ELF-1 (cell line): ENCODE results near the gene ETNK2.
"Not testable (repeated sequence)": the region's sequence is repeated elsewhere in the genome, so short reads cannot be mapped to it uniquely, and the experiment has no call there.

ENCODE experiments used
- DNase-seq: peaks from one replicate; pipeline ENCODE4 v3.0.0-alpha.2; 2016; ENCODE audit warnings: low read depth, low spot score

The ETNK2 gene

DNA sequence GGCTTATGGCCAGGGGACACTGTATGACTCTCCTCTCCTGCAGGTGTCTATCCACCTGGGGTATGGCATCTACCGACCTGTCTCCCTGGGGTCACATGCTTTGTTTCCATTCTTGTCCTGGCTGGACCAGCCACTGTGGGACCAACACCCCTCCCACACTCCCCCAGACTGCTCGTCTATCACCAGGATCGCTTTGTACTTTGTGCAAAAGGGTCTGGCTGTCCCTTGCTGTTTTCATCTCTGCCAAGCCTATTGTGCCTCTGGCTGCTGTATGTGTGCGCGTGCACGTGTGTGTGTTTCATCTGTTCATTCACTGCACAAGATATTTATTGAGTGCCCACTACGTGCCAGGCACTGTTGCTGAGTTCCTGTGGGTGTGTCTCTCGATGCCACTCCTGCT is 25.5 kb downstream of the ETNK2 start:
- no peak for DNase-seq

DNA sequence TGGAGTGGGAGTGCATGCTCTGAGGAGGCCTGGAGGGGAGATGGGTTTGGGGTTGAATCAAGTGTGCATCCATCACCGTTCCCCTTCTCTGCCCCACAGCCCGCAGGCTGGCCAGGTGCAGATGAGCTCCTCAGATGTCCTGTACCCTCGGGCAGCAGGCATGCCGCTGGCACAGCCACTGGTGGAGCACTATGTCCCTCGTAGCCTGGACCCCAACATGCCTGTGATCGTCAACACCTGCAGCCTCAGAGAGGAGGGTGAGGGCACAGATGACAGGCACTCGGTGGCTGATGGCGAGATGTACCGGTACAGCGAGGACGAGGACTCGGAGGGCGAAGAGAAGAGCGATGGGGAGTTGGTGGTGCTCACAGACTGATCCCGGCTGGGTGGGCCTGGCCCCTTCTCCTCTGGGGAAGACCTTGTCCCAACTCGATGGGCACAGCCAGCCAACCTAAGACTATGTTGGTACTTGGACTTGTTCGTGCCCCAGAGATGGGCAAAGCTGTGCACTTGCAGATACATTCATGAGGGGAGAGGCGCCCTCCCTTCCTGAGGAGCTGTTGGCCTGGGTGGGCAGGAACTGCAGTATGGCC is 26.0 kb downstream of the ETNK2 start:
- no peak for DNase-seq

DNA sequence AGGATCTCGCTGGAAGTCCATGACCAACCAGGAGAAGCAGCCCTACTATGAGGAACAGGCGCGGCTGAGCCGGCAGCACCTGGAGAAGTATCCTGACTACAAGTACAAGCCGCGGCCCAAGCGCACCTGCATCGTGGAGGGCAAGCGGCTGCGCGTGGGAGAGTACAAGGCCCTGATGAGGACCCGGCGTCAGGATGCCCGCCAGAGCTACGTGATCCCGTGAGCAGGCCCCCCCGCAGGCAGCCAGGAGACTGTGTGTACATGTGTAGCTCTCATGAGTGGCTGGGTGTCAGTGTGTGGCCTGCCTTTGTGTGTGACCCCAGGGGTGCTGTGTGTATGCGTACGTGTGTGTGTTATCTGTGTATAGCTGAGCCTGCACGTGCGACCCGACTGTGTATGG is 27.2 kb downstream of the ETNK2 start:
- DNase-seq: no peak

DNA sequence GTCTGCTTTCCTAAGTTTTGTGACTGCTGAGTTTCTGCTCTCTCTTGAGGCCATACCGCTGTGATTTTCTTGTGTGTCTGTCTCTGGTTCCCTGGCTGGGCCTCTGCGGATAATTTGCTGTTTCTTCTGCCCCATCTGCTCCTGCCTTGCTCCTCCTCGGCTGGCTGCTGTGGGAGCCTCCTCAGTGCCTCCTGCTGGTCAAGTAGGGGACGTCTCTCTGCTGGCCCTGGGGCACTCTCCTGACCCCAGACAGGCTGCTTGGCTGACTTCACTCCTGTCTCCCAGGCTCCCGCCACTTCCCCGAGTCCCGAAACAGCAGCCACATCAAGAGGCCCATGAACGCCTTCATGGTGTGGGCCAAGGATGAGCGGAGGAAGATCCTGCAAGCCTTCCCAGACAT is 28.5 kb downstream of the ETNK2 start:
- peak; percentile 83 for DNase-seq

DNA sequence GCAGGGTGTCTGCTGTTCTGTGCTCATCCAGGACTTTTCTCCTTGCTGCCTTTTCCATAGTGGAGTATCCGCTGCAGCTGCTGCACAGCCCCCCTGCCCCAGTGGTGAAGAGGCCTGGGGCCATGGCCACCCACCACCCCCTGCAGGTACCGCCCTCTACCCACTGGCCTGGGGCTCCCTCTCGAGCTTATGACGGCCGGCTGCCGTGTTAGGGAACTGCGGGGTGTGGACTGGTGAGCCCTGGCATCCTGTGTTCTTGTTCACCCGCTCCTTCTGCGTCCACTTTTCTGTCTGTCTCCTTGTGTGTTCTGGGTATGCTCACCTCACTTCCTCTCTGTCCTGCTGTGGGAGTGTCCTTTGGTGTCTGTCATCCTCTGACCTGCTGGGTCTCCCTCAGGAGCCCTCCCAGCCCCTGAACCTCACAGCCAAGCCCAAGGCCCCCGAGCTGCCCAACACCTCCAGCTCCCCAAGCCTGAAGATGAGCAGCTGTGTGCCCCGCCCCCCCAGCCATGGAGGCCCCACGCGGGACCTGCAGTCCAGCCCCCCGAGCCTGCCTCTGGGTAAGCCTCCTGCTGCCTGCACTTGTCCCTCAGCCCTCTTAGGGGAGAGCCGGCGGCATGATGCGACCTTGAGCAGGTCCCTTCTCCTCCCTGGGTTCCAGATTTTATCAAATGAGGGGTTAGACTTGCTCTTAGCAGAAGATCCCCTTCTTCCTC is 29.8 kb downstream of the ETNK2 start:
- no peak for DNase-seq

DNA sequence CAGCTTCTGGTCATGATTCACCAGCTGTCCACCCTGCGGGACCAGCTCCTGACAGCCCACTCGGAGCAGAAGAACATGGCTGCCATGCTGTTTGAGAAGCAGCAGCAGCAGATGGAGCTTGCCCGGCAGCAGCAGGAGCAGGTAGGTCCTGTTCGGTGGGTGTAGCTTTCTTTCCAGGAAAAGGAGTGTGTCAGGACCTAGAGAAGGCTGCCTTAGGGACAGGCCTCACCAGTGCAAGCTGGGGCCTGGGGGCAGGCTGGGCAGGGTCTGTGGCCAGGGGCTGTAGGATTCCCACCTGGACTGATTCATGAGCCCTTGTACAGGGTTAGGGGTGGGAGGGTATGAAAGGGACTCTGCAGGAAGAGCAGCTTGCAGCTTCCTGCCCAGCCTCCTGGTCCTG is 35.3 kb downstream of the ETNK2 start:
- no peak for DNase-seq

DNA sequence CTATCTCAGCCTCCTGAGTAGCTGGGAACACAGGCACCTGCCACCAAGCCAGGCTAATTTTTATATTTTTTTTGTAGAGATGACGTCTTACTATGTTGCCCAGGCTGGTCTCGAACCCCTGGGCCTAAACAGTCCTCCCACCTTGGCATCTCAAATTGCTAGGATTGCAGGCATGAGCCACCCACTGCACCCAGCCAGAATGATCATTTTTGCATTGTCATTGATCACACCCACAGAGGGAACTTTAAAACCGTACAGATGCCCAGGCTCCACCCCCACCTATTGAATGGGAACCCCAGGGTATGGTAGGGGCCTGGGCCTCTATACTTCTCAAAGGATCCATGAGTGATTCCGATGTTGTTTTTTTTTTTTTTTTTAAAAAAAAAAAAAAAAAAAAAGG is 36.7 kb downstream of the ETNK2 start:
- DNase-seq: no peak

DNA sequence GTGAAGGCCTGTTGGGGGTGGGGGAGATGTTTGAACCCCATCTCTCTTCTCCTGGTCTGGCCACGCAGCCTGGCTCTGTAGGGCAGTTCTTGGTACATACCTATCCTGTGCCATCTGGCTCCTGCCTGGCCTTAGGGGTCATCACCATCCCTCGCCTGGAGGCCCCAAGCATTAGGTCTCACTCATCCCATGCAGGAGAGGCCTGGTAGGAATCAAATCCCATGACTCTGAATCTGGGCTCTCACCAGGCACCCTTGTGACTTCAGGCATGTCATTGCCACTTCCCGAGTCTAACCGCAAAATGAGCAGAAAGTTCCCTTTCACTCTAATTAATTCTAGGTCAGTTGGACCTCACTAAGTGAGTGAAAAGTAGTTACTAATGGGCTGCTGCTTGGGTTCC is 37.2 kb downstream of the ETNK2 start:
- no peak for DNase-seq

DNA sequence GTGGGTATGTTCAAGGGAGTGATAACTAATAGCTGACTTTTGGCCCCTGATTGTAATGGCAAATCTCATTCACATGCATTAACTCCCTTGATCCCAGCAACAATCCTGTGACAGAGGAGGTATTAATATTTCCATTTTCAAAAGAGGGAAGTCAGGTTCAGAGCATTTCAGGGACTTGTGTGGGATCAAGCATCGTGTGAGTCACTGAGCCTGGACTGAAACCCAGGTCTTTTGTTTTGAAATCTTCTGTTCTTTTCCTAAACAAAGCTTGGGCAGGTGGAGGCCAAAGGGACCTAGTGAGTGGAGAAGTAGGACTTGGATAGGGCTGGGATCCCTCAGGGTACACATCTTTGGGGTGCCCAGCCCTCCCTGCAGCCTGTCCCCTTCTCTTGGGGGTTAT is 37.9 kb downstream of the ETNK2 start:
- DNase-seq: no peak

DNA sequence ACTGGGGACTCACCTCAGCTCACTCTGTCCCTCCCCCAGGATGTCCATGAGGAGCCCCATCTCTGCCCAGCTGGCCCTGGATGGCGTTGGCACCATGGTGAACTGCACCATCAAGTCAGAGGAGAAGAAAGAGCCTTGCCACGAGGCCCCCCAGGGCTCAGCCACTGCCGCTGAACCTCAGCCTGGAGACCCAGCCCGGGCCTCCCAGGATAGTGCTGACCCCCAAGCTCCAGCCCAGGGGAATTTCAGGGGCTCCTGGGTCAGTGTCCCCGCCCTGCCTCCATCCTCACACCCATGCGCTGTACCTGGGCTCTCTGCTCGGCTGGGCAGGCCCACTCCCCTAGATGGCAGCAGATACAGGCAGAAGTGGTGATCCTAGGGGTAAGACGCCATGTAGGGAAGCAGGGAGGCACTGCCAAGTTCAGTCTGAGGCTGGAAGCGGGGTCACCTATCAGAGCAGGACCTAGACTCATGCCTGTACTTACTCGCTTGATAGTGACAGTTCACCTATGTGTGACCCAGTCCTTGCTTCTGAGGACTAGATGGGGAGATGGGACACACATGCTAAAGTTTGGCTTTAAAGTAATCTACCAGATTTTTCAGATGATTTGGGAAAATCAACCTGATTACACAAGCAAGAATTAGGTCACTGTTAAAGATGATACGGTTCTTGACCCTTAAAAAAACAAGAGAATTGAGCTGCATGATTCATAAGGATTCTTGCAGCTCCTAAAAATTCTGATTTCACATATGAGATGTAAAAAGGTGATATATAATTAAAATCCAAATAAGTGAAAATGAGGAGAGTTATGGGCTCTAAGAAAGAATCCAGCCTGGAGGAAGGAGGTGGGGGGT is 38.7 kb downstream of the ETNK2 start:
- DNase-seq: no peak

DNA sequence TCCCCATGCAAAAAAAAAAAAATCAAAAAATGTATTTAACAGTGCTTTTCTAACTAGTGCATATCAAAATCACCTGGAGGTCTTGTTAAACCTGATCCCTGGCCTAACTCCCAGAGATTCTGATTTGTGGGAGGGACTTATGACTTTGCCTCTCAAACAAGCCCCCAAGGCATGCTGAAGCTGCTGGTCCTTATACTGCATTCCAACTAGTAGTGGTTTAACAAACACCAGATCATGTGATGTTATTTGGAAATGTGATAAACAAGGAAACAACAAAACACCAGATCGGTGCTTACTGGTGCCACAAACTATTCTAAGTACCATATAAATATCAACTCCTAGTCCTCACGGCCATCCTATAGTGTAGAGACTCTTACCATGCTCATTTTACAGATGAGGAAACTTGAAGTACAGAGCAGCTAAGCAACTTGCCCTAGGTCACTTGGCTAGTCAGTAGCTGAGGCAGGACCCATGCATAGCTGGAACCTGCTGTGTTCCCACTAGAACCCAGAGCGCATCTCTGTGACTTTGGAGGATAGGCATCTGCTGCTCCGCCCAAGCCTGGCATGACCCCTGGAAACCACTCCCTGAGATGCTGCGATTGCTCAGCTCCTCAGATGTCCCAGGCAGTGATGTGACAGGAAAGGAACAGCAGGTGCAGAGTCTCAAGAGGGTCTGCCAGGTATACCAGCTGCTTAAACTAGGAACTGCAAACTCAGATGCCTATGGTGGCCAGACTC is 40.8 kb downstream of the ETNK2 start:
- peak; percentile 64 for DNase-seq

DNA sequence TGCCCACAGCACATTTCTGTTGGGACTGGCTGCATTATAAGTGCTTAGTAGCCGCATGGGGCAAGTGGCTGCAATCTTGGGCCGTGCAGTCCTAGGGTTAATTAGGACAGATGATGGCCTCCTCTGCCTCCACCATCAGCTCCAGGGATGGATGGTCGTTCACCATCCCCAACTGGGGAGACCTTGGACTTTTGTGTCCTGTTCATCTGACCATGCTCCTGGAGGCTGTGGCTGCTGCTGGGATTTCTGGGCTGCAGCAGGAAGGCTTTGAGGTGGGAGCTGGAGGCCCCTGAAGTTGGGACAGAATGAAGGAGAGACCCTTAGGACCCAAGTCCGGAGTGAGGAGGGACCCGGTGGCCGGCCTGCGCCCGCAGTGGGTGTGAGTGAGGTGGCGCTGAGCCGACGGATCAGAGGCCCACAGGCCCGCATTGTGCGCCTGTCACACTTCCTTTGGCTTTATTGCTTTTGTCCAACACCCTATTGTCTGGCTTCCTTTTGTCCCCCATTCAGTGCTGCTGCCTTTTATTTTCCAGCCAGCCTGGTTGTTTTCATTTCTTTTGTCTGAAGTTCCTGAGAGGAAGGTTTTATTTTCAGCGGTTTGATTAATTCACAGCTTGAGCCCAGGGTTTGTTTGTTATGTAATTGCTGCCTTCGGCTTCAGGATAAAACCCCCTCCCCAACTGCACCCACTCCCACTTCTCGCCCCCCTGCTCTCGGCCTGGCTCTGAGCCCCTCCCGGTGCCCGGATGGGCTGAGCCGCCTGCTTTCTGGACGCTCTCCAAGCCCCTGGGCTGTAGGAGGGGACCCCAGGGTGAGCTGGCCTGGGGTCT is 43.3 kb downstream of the ETNK2 start:
- DNase-seq: peak; percentile 93

DNA sequence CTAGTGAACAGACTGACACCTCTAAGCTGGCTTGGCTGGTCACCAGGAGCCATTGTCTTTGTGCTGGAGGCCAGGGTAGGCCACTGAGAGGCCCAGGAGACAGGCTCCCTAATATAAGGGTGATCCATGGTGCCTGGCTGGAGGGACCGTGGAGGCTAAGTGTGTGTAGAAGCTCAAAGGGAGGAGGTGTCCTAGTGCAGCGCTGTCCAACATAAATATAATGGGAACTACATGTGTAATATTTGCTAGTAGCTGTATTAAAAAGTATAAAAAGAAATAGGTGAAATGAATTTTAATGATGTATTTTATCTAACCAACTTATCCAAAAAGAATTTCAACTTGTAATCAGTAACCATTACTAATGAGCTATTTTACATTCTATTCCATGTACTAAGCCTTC is 44.0 kb downstream of the ETNK2 start:
- no peak for DNase-seq

DNA sequence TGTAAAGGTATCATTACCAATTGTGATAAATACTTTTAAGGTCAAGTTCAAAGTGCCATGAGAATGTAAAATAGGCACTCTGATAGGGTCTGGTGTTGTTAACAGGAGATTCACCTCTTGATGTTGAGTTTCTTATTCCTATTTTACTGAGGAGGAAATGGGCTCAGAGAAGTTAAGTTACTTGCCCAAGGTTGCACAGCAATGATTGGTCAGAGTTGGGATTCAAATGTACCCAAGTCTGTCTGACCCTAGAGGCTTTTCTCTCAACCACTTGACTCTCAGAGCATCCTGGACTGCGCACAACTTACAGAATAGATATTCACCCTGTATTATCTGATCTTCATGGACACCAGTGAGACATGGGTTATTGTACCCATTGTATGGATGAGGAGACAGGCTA is 45.0 kb downstream of the ETNK2 start:
- DNase-seq: no peak

DNA sequence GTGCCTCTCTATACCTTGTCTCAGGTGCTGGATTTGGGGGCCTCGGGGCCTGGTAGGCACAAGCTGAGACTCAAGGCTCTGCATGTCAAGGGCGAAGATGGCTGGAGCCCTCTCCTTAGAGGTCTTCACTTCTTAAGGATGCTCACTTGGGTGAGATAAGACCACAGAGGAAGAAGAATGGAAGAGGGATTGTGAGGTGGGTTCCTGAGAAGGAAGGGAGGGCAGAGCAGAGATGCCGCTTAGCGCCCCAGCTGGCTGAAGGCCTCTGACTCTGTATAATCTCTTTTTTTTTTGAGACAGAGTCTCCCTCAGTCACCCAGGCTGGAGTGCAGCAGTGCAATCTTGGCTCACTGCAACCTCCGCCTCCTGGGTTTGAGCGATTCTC is 46.7 kb downstream of the ETNK2 start:
- no peak for DNase-seq

DNA sequence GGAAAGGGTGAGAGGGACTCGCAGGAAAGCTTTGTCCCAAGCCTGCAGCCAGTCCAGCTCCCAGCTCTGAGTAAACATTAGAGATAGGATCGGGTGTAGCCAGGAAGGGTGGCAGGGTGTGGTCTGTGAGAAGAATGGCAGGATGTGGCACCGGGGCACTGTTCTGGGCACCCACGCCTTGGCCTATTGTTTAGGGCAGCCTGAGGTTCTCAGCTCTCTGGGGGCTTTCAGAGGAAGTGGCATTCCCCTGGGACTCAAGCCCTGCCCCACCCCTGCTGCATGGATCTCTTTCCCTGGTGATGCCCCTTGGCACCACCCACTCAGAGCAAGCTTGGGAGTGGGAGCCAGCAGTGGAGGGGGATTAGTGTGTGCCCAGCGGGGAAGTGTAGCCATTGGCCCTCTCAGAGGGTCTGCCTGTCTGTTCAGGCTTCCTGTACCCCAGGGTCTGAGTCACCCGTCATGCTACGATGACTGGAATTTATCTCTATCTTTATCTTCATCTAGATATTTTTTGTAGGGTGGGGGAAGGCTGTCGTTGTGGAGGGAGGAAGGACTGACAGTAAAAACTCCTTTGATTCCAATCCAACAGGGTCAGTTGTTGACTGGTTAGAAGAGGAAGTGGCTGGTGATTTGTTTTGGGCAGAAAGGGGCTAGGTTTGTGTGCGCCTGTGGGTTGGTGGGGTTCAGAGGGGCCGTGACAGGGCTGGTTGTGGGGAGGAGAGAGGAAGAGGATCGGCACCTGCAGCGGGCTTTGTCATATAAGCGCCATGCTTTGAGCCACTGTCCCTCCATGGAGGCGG is 47.3 kb downstream of the ETNK2 start:
- DNase-seq: no peak

DNA sequence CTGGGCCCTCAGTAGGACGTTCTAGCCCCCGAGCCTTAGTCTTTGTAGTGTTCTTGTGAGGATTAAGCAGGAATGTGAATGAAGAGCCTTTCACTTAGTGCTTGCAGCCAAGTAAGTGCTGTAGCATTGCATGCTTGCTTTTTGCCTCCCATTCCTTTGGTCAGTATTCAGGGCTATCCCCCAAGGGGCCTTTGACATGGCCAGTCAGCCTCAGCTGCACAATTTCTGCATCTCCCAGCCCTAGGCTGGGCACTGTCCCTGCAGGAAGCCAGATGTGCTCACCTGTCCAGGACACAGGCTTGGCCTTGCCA is 48.5 kb downstream of the ETNK2 start:
- DNase-seq: peak; percentile 73

DNA sequence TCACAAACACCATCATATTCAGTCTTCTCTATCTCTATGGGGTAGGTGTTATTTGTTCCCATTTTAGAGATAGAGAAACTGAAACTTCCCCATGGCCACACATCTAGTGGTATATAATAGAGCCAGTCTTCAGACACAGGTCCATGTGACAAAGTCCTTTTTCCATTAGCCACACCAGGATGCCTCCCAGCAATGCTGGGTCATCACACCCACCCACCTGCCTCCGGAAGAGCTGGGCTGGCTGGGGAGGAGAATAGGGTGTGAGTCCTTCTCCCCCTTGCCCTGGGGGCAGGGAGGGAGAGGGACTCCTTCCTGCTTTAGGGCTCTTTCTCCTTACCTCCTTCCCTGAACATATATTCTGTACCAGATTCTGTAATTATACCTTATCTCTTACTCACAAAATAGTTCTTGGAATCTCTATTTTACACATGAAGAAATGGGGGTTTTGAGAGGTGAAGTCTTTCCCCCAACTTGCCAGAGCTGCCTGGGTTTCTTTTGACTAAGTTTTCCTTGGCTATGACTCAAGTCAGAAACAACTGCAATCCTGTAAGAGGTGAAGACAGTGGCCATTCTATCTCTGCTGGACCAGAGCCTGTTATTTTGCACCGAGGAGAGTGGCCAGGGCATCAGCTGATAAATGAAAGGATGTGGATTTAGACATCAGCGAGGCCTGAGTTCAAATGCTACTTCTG is 49.0 kb downstream of the ETNK2 start:
- peak; percentile 60 for DNase-seq

DNA sequence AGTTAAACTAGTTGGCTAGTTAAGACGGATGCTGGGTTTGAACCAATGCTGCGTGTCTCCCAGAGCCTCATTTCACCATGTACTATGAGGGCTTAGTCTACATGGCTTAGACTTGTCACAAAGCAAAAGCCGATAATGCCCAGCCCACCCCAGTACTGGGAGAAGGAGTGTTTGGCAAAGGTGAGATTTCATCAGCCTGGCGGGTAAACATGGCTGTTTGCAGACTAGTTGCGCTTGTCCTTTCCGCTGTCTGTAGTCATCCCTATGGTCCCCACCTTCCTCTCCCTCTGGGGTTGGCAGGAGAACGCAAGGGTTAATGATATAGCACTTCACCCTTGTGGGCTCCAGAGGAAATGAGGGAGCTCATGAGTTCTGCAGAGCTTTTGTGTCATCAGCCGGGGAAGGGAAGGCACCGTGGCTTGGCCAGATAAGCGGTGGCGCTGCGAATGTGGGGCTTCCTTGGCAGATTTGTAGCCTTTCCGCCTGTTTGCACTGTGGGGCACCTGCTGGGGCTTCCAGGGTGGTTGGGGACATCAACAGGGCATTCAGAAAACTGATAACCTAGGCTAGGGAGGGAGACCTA is 49.7 kb downstream of the ETNK2 start:
- DNase-seq: no peak

DNA sequence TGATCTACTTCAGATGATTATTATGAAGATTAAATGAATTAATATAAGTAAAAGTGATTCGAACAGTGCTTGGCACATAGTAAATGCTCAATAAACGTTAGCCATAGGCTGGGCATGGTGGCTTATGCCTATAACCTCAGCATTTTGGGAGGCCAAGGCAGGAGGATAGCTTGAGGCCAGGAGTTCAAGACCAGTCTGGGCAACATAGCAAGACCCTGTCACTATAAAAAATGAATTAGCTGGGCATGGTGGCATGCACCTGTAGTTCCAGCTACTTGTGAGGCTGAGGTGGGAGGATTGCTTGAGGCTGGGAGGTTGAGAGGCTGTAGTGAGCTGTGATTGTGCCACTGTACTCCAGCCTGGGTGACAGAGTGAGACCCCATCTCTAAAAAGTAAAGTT is 52.1 kb downstream of the ETNK2 start:
- not testable (repeated sequence) for DNase-seq
